Measurements from ENCODE around the gene DNAJC4.

DNAJC4 gene

DNA sequence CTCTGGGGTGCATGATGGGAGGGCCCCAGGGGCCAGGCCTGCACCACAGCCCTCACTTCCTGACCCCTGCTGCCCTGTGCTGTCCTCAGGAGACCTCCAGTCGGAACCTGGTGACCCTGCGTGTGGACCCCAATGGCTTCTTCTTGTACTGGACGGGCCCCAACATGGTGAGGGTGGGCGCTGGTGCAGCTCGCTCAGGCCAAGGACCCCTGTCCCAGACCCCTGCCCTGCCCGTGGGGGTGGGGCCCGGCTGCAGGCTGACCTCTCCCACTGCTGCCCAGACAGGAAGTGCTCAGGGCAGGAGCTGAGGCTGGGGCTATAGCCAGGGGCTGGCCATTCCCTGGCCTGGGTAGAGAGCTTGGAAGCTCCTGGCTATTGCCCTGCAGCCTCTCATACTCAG lies 24.0 kb downstream of the DNAJC4 start:
- H3K36me3 ChIP-seq (ENCODE audit: control insufficient read depth in 1 of 2, insufficient read depth in 2 of 2, low read length in 2 of 2) = peaks cover 19 to 34% of the 10 kb centered on the region in 2 donors
- H3K4me3 ChIP-seq (ENCODE audit: low read depth in 1 of 2, low read length in 2 of 2) = no peak overlapping the region
- H3K9me3 ChIP-seq (ENCODE audit: control insufficient read depth in 1 of 2, low read length in 2 of 2) = no peaks in the 10 kb centered on the region
- H3K27ac ChIP-seq (ENCODE audit: low read length) = no peak overlapping the region
- peaks cover 3 to 28% of the 10 kb centered on the region in 2 donors for H3K4me1 ChIP-seq (ENCODE audit: control insufficient read depth in 1 of 2, insufficient read depth in 2 of 2, low read length in 2 of 2)
- no peaks in the 10 kb centered on the region for H3K27me3 ChIP-seq (ENCODE audit: low read depth, low read length)

DNA sequence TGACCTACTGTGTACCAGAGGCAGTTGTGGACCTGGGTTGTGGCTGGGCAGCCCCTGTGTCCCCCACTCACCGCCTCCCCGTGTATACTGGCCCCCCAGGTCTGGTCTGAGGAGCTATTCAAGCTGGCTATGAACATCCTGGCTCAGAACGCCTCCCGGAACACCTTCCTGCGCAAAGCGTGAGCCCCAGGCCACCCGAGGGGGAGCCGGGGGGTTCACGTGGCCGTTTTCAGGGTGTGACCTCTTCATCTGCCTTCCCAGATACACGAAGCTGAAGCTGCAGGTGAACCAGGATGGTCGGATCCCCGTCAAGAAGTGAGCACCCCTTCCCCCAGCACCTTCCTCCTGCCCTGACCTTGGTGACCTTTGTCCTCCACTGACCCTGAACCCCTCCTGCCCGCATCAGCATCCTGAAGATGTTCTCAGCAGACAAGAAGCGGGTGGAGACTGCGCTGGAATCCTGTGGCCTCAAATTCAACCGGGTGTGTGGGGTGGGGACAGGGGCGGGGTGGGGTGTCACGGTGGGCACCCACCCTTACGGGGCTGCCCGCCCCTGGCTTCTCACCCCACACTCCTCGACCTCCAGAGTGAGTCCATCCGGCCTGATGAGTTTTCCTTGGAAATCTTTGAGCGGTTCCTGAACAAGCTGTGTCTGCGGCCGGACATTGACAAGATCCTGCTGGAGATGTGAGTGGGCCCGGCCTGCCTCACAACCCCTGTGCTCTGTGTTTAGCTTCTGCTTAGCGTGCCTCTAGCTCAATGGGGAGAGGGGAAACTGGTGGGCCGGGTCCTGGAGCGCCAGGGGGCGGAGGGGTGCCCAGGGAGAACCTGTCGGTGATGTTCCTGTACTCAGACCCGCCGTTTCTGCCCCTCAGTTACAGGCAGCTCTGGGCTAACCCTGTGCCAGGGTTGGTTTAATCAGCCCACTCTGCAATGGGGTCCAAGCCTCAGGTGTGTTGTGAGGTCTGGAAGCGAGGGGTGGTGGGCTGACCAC lies 25.1 kb downstream of the DNAJC4 start:
- Histone ChIP-seq H3K4me1 (ENCODE audit: control insufficient read depth in 1 of 2, insufficient read depth in 2 of 2, low read length in 2 of 2) (peaks cover 3 to 27% of the 10 kb centered on the region in 2 donors), H3K27me3 (ENCODE audit: low read depth, low read length) (no peaks in the 10 kb centered on the region), H3K36me3 (ENCODE audit: control insufficient read depth in 1 of 2, insufficient read depth in 2 of 2, low read length in 2 of 2) (peaks cover 24 to 43% of the 10 kb centered on the region in 2 donors), H3K9me3 (ENCODE audit: control insufficient read depth in 1 of 2, low read length in 2 of 2) (no peaks in the 10 kb centered on the region), H3K4me3 (ENCODE audit: low read depth in 1 of 2, low read length in 2 of 2) (no peak overlapping the region), H3K27ac (ENCODE audit: low read length) (no peak overlapping the region)

DNA sequence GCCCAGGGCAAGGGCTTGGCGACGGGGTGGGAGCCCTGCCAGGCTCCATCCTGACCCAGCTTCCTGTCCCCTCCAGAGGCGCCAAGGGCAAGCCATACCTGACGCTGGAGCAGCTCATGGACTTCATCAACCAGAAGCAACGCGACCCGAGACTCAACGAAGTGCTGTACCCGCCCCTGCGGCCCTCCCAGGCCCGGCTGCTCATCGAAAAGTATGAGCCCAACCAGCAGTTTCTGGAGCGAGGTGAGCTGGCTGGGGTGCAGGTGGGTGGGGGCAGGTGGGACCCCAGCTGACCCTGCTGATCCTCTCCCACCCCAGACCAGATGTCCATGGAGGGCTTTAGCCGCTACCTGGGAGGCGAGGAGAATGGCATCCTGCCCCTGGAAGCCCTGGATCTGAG lies 26.0 kb downstream of the DNAJC4 start:
- Histone ChIP-seq H3K4me1 (ENCODE audit: control insufficient read depth in 1 of 2, insufficient read depth in 2 of 2, low read length in 2 of 2) (peaks cover 0 to 22% of the 10 kb centered on the region in 2 donors), H3K4me3 (ENCODE audit: low read depth in 1 of 2, low read length in 2 of 2) (no peak overlapping the region), H3K36me3 (ENCODE audit: control insufficient read depth in 1 of 2, insufficient read depth in 2 of 2, low read length in 2 of 2) (peaks cover 24 to 47% of the 10 kb centered on the region in 2 donors), H3K27ac (ENCODE audit: low read length) (no peak overlapping the region), H3K27me3 (ENCODE audit: low read depth, low read length) (no peaks in the 10 kb centered on the region), H3K9me3 (ENCODE audit: control insufficient read depth in 1 of 2, low read length in 2 of 2) (no peaks in the 10 kb centered on the region)

DNA sequence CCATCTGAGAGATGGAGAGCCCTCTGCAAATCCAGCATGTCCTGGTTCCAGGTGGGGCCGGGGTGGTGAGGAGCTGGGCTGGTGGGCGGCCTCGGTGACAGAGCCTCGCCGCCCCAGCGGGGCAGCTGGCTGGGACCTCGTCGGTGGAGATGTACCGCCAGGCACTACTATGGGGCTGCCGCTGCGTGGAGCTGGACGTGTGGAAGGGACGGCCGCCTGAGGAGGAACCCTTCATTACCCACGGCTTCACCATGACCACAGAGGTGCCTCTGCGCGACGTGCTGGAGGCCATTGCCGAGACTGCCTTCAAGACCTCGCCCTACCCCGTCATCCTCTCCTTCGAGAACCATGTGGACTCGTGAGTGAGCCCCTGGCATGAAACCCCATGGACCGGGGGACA lies 28.0 kb downstream of the DNAJC4 start:
- no peaks in the 10 kb centered on the region for H3K9me3 ChIP-seq (ENCODE audit: control insufficient read depth in 1 of 2, low read length in 2 of 2)
- H3K27me3 ChIP-seq (ENCODE audit: low read depth, low read length) = no peaks in the 10 kb centered on the region
- H3K36me3 ChIP-seq (ENCODE audit: control insufficient read depth in 1 of 2, insufficient read depth in 2 of 2, low read length in 2 of 2) = peaks cover 29 to 68% of the 10 kb centered on the region in 2 donors
- no peak overlapping the region for H3K4me3 ChIP-seq (ENCODE audit: low read depth in 1 of 2, low read length in 2 of 2)
- no peak overlapping the region for H3K27ac ChIP-seq (ENCODE audit: low read length)
- peaks cover 0 to 6% of the 10 kb centered on the region in 2 donors for H3K4me1 ChIP-seq (ENCODE audit: control insufficient read depth in 1 of 2, insufficient read depth in 2 of 2, low read length in 2 of 2)

DNA sequence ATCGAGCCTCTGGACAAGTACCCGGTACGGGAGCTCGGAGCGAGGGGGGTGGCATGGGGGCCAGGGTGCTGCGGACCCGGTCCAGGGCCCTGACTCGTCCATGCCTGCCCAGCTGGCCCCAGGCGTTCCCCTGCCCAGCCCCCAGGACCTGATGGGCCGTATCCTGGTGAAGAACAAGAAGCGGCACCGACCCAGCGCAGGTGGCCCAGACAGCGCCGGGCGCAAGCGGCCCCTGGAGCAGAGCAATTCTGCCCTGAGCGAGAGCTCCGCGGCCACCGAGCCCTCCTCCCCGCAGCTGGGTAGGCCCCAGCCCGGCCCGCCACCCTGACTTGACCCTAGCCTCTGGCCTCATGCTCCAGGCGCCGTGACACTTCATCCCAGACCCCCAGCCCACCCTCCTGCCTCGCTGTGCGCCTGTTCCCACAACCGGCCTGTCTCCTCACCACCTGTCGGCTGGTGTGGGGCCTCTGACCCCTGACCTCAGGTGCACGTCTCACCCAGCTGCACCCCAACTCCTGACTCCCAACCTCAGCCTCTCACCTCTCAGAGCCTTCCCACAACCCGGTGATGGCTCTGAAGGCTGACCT lies 28.7 kb downstream of the DNAJC4 start:
- Histone ChIP-seq H3K9me3 (ENCODE audit: control insufficient read depth in 1 of 2, low read length in 2 of 2) (no peaks in the 10 kb centered on the region), H3K27me3 (ENCODE audit: low read depth, low read length) (no peaks in the 10 kb centered on the region), H3K4me1 (ENCODE audit: control insufficient read depth in 1 of 2, insufficient read depth in 2 of 2, low read length in 2 of 2) (no peaks in the 10 kb centered on the region), H3K36me3 (ENCODE audit: control insufficient read depth in 1 of 2, insufficient read depth in 2 of 2, low read length in 2 of 2) (peaks cover 36 to 72% of the 10 kb centered on the region in 2 donors), H3K27ac (ENCODE audit: low read length) (no peak overlapping the region), H3K4me3 (ENCODE audit: low read depth in 1 of 2, low read length in 2 of 2) (no peak overlapping the region)

DNA sequence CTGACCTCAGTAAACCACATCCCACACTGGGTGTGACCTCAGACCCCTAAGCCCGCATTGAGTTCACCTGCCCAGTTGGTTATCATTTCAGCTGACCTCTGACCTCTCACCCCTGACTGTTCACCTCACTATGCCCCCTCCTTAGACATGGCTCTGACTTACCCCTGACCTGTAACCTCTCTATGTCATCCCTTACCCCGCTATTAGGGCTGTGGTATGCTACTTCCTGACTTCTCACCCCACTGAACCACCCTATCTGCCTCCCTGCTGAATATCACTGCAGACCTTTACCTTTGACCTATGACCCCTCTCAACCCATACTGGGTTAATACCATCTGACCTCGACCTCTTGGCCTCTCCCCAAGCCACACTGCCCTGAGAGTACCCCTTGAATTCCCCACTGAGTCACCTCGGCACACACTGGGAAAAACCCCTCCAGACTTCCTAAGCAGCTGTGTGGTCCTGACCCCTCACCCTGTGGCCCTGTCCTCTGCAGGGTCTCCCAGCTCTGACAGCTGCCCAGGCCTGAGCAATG lies 29.3 kb downstream of the DNAJC4 start:
- Histone ChIP-seq H3K36me3 (ENCODE audit: control insufficient read depth in 1 of 2, insufficient read depth in 2 of 2, low read length in 2 of 2) (peaks cover 36 to 69% of the 10 kb centered on the region in 2 donors), H3K9me3 (ENCODE audit: control insufficient read depth in 1 of 2, low read length in 2 of 2) (no peaks in the 10 kb centered on the region), H3K27me3 (ENCODE audit: low read depth, low read length) (no peaks in the 10 kb centered on the region), H3K27ac (ENCODE audit: low read length) (no peak overlapping the region), H3K4me1 (ENCODE audit: control insufficient read depth in 1 of 2, insufficient read depth in 2 of 2, low read length in 2 of 2) (no peaks in the 10 kb centered on the region), H3K4me3 (ENCODE audit: low read depth in 1 of 2, low read length in 2 of 2) (no peak overlapping the region)

DNA sequence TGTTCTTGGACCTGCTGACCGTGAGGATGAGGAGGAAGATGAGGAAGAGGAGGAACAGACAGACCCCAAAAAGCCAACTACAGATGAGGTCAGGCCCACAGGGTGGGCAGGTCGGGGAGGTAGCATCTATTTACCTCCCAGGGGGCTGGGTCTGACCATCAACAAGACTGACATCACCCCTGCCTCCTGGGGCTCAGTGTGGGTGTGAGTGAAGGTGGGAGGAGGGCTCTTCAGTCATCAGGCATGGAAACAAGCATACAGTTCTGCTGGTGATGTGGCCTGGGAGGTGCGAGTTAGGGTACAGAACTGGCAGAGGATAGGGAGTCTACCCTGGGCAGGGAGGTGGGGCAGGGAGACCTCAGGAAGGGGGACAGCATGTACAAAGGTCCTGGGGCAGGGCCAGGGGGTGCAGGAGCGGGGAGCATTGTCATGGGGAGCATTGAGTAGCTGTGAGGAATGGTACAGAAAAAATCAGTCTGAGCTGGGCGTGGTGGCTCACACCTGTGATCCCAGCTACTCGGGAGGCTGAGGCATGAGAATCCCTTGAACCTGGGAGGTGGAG lies 29.9 kb downstream of the DNAJC4 start:
- H3K9me3 ChIP-seq (ENCODE audit: control insufficient read depth in 1 of 2, low read length in 2 of 2) = no peaks in the 10 kb centered on the region
- no peak overlapping the region for H3K27ac ChIP-seq (ENCODE audit: low read length)
- H3K27me3 ChIP-seq (ENCODE audit: low read depth, low read length) = no peaks in the 10 kb centered on the region
- peaks cover 31 to 66% of the 10 kb centered on the region in 2 donors for H3K36me3 ChIP-seq (ENCODE audit: control insufficient read depth in 1 of 2, insufficient read depth in 2 of 2, low read length in 2 of 2)
- H3K4me3 ChIP-seq (ENCODE audit: low read depth in 1 of 2, low read length in 2 of 2) = no peak overlapping the region
- H3K4me1 ChIP-seq (ENCODE audit: control insufficient read depth in 1 of 2, insufficient read depth in 2 of 2, low read length in 2 of 2) = no peaks in the 10 kb centered on the region

DNA sequence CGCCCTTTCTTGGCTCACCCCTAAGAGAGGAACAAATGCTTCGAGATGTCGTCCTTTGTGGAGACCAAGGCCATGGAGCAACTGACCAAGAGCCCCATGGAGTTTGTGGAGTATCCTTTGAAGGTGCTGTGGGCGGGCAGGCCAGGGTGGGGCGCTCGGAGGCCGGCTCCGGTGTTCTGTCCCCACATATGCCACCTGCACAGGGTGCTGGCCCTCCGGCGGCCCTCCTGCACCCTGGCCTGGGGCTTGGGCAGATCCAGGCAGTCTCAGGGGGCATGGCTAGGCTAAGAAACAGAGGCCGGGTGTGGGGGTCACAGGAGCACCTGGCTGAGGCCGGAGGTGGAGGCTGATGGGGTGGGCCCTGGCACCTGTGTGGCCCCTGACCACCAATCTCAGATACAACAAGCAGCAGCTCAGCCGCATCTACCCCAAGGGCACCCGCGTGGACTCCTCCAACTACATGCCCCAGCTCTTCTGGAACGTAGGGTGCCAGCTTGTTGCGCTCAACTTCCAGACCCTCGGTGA lies 31.3 kb downstream of the DNAJC4 start:
- H3K4me1 ChIP-seq (ENCODE audit: control insufficient read depth in 1 of 2, insufficient read depth in 2 of 2, low read length in 2 of 2) = no peaks in the 10 kb centered on the region
- H3K27me3 ChIP-seq (ENCODE audit: low read depth, low read length) = no peaks in the 10 kb centered on the region
- H3K4me3 ChIP-seq (ENCODE audit: low read depth in 1 of 2, low read length in 2 of 2) = no peak overlapping the region
- H3K9me3 ChIP-seq (ENCODE audit: control insufficient read depth in 1 of 2, low read length in 2 of 2) = no peaks in the 10 kb centered on the region
- H3K36me3 ChIP-seq (ENCODE audit: control insufficient read depth in 1 of 2, insufficient read depth in 2 of 2, low read length in 2 of 2) = peaks cover 40 to 67% of the 10 kb centered on the region in 2 donors
- H3K27ac ChIP-seq (ENCODE audit: low read length) = no peak overlapping the region

DNA sequence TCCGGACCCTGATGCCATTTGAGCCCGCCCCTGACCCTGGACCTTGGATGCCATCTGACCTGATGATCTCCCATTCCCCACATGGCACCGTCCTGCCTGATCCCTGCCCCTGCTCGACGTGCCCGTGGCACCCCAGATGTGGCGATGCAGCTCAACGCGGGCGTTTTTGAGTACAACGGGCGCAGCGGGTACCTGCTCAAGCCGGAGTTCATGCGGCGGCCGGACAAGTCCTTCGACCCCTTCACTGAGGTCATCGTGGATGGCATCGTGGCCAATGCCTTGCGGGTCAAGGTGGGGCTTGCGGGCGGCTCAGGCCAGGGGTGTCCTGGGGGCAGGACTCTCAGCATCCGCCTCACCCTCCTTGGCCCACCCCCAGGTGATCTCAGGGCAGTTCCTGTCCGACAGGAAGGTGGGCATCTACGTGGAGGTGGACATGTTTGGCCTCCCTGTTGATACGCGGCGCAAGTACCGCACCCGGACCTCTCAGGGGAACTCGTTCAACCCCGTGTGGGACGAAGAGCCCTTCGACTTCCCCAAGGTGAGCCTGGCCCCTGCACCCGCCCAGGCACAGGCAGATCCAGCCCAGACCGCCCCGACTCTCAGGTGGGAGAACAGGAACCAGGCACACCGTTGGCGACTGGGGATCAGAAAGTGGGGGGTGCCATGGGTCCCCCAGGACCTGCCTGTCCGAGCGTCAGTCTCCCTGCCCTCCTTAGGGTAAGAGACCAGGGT lies 32.1 kb downstream of the DNAJC4 start:
- H3K36me3 ChIP-seq (ENCODE audit: control insufficient read depth in 1 of 2, insufficient read depth in 2 of 2, low read length in 2 of 2) = peaks cover 39 to 65% of the 10 kb centered on the region in 2 donors
- H3K4me3 ChIP-seq (ENCODE audit: low read depth in 1 of 2, low read length in 2 of 2) = no peak overlapping the region
- H3K27ac ChIP-seq (ENCODE audit: low read length) = no peak overlapping the region
- no peaks in the 10 kb centered on the region for H3K9me3 ChIP-seq (ENCODE audit: control insufficient read depth in 1 of 2, low read length in 2 of 2)
- H3K27me3 ChIP-seq (ENCODE audit: low read depth, low read length) = no peaks in the 10 kb centered on the region
- H3K4me1 ChIP-seq (ENCODE audit: control insufficient read depth in 1 of 2, insufficient read depth in 2 of 2, low read length in 2 of 2) = no peaks in the 10 kb centered on the region

DNA sequence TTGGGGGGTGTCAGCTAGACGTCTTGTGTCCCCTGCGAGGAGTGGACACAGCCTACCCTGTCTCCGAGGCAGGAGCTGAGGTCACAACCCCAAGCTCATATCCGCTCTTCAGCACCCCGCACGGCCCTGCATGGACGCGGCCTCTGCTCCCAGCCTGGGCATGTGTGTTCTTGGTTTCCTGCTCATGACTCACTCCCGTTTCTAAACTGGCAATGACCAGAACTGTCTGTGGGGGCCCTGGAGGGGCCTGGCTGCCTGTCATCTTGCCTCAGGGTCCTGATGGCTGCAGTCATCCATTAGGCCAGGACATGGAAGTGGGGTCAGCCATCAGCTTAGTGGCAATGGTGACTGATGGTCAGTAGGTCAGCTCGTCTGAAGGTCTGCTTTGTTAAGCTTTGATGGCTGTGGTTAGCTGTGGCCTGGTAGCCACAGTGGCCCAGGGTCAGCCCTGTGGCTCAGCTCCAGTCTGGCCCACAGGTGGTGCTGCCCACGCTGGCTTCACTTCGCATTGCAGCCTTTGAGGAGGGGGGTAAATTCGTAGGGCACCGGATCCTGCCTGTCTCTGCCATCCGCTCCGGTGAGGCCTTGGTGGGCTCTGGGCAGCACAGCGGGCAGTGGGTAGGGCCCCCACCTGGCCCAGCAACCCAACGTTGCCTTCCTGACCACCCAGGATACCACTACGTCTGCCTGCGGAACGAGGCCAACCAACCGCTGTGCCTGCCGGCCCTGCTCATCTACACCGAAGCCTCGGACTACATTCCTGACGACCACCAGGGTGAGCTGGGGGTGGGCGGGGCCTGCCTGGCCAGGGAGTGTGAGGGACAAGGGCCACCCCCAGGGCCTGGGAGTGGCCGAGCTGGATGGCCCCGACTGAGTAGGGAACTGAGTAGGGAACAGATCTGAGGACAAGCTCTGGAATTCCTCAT lies 32.9 kb downstream of the DNAJC4 start:
- Histone ChIP-seq H3K36me3 (ENCODE audit: control insufficient read depth in 1 of 2, insufficient read depth in 2 of 2, low read length in 2 of 2) (peaks cover 39 to 62% of the 10 kb centered on the region in 2 donors), H3K27me3 (ENCODE audit: low read depth, low read length) (no peaks in the 10 kb centered on the region), H3K9me3 (ENCODE audit: control insufficient read depth in 1 of 2, low read length in 2 of 2) (no peaks in the 10 kb centered on the region), H3K27ac (ENCODE audit: low read length) (no peak overlapping the region), H3K4me3 (ENCODE audit: low read depth in 1 of 2, low read length in 2 of 2) (no peak overlapping the region), H3K4me1 (ENCODE audit: control insufficient read depth in 1 of 2, insufficient read depth in 2 of 2, low read length in 2 of 2) (peaks cover 3 to 7% of the 10 kb centered on the region in 2 donors)

Data from muscle layer of duodenum (tissue), 2 donors.